Stimulated activated CD4-positive, alpha-beta T cell treated with anti-CD3 and anti-CD28 coated beads, Interleukin-15, amount 100 ng/mL, for 48 hours (primary cell): Measurements from ENCODE around the gene USP17L18.
"Not testable (repeated sequence)": the region's sequence is repeated elsewhere in the genome, so short reads cannot be mapped to it uniquely, and the experiment has no call there.

Experiments used
- DNase-seq, 2 donors: peaks; one replicate each; pipeline ENCODE4 v3.0.0-alpha.2; 2020; ENCODE audit warnings: low read depth in 2 of 2

Gene USP17L18

DNA sequence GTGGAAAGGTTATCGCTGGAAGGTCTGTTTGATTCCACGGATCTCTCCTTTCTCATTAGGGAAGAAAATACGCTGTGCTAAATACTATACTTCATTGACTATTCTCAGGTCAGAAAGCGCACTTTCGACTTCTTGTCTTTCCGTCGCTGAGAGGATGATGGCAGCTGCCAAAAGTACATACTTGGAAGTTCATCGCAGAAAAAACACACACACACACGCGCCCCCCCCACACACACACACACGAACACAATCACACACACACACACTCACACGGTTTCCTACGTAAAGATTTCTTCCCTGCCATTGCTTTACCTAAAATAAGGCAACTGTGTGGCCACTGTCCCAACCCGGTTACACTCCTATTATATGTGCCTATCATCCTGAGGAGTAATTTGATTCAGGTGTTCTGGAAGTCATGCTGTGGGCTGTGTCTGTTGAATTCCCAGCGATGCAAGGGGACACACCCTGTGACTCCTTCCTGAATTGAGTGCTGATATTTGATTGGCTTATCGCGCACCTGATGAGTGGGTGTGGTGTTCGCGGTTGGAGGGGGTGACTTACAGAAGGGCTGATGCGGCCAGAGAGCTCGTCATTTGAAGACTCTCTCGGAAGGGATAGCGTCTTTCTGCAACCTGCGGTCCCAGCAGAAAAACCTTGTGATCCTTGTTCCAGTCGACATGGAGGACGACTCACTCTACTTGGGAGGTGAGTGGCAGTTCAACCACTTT, at the start of gene USP17L18:
TSS of gene USP17L18 (plus strand) at position 678 of the 728 bp plus-strand sequence. CDS start at position 678, 0 bp downstream.
- not testable (repeated sequence) for DNase-seq

GRCh38 chr4:9210357-9210756, 38.1 kb upstream of the USP17L18 start, which contains the start of gene USP17L10:
TSS of gene USP17L10 (plus strand) at chr4:9210657. CDS start at chr4:9210657, 0 bp downstream.
- DNase-seq, result not testable (repeated sequence)

DNA sequence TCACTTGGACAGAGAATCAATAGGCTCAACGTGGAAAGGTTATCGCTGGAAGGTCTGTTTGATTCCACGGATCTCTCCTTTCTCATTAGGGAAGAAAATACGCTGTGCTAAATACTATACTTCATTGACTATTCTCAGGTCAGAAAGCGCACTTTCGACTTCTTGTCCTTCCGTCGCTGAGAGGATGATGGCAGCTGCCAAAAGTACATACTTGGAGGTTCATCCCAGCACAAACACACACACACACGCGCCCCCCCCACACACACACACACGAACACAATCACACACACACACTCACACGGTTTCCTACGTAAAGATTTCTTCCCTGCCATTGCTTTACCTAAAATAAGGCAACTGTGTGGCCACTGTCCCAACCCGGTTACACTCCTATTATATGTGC, 33.7 kb upstream of the USP17L18 start:
- not testable (repeated sequence) for DNase-seq

DNA sequence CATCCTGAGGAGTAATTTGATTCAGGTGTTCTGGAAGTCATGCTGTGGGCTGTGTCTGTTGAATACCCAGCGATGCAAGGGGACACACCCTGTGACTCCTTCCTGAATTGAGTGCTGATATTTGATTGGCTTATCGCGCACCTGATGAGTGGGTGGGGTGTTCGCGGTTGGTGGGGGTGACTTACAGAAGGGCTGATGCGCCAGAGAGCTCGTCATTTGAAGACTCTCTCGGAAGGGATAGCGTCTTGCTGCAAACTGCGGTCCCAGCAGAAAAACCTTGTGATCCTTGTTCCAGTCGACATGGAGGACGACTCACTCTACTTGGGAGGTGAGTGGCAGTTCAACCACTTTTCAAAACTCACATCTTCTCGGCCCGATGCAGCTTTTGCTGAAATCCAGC, 33.3 kb upstream of the USP17L18 start, which contains the start of gene USP17L11:
TSS of gene USP17L11 (plus strand) at position 301 of the 400 bp plus-strand sequence. CDS start at position 301, 0 bp downstream.
- DNase-seq, result not testable (repeated sequence)

DNA sequence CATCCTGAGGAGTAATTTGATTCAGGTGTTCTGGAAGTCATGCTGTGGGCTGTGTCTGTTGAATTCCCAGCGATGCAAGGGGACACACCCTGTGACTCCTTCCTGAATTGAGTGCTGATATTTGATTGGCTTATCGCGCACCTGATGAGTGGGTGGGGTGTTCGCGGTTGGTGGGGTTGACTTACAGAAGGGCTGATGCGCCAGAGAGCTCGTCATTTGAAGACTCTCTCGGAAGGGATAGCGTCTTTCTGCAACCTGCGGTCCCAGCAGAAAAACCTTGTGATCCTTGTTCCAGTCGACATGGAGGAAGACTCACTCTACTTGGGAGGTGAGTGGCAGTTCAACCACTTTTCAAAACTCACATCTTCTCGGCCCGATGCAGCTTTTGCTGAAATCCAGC, 28.6 kb upstream of the USP17L18 start, which contains the start of gene USP17L12:
TSS of gene USP17L12 (plus strand) at position 301 of the 400 bp plus-strand sequence. CDS start at position 301, 0 bp downstream.
- not testable (repeated sequence) for DNase-seq

- DNase-seq, result not testable (repeated sequence)
These were observed 23.8 kb upstream of the USP17L18 start, which contains the start of gene USP17L13 for GRCh38 chr4:9224596-9224995. TSS of gene USP17L13 (plus strand) at chr4:9224896. CDS start at chr4:9224896, 0 bp downstream.

DNA sequence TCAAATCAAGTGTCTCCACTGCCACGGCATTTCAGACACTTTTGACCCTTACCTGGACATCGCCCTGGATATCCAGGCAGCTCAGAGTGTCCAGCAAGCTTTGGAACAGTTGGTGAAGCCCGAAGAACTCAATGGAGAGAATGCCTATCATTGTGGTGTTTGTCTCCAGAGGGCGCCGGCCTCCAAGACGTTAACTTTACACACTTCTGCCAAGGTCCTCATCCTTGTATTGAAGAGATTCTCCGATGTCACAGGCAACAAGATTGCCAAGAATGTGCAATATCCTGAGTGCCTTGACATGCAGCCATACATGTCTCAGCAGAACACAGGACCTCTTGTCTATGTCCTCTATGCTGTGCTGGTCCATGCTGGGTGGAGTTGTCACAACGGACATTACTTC, 18.2 kb upstream of the USP17L18 start:
- DNase-seq, result not testable (repeated sequence)

DNA sequence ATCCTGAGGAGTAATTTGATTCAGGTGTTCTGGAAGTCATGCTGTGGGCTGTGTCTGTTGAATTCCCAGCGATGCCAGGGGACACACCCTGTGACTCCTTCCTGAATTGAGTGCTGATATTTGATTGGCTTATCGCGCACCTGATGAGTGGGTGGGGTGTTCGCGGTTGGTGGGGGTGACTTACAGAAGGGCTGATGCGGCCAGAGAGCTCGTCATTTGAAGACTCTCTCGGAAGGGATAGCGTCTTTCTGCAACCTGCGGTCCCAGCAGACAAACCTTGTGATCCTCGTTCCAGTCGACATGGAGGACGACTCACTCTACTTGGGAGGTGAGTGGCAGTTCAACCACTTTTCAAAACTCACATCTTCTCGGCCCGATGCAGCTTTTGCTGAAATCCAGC, 14.3 kb upstream of the USP17L18 start, which contains the start of gene USP17L15:
TSS of gene USP17L15 (plus strand) at position 301 of the 400 bp plus-strand sequence. CDS start at position 301, 0 bp downstream.
- not testable (repeated sequence) for DNase-seq

DNA sequence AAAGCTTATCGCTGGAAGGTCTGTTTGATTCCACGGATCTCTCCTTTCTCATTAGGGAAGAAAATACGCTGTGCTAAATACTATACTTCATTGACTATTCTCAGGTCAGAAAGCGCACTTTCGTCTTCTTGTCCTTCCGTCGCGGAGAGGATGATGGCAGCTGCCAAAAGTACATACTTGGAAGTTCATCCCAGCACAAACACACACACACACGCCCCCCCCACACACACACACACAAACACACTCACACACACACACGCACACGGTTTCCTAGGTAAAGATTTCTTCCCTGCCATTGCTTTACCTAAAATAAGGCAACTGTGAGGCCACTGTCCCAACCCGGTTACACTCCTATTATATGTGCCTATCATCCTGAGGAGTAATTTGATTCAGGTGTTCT, 10.0 kb upstream of the USP17L18 start:
- DNase-seq, result not testable (repeated sequence)

- DNase-seq, result not testable (repeated sequence)
These were observed 4.9 kb upstream of the USP17L18 start, which contains the start of gene USP17L17 for GRCh38 chr4:9243579-9243978. TSS of gene USP17L17 (plus strand) at chr4:9243879. CDS start at chr4:9243879, 0 bp downstream.

- not testable (repeated sequence) for DNase-seq
These were observed 4.6 kb downstream of the USP17L18 start, which contains the start of gene USP17L19 for GRCh38 chr4:9253078-9253477. TSS of gene USP17L19 (plus strand) at chr4:9253378. CDS start at chr4:9253378, 0 bp downstream.

GRCh38 chr4:9257824-9258223, 9.4 kb downstream of the USP17L18 start, which contains the start of gene USP17L20:
TSS of gene USP17L20 (plus strand) at chr4:9258124. CDS start at chr4:9258124, 0 bp downstream.
- not testable (repeated sequence) for DNase-seq

GRCh38 chr4:9262572-9262971, 14.1 kb downstream of the USP17L18 start, which contains the start of gene USP17L21:
TSS of gene USP17L21 (plus strand) at chr4:9262872. CDS start at chr4:9262872, 0 bp downstream.
- not testable (repeated sequence) for DNase-seq

DNA sequence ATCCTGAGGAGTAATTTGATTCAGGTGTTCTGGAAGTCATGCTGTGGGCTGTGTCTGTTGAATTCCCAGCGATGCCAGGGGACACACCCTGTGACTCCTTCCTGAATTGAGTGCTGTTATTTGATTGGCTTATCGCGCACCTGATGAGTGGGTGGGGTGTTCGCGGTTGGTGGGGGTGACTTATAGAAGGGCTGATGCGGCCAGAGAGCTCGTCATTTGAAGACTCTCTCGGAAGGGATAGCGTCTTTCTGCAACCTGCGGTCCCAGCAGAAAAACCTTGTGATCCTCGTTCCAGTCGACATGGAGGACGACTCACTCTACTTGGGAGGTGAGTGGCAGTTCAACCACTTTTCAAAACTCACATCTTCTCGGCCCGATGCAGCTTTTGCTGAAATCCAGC, 18.9 kb downstream of the USP17L18 start, which contains the start of gene USP17L22:
TSS of gene USP17L22 (plus strand) at position 301 of the 400 bp plus-strand sequence. CDS start at position 301, 0 bp downstream.
- DNase-seq, result not testable (repeated sequence)

DNA sequence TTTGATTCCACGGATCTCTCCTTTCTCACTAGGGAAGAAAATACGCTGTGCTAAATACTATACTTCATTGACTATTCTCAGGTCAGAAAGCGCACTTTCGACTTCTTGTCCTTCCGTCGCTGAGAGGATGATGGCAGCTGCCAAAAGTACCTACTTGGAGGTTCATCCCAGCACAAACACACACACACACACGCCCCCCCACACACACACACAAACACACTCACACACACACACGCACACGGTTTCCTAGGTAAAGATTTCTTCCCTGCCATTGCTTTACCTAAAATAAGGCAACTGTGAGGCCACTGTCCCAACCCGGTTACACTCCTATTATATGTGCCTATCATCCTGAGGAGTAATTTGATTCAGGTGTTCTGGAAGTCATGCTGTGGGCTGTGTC, 23.3 kb downstream of the USP17L18 start:
- DNase-seq, result not testable (repeated sequence)
